ENCODE data around the gene CAMK1. TPM values are rescaled to one million over a fixed set of nuclear protein-coding genes. Genes with fewer than 3 reads are reported as not detected.

The CAMK1 gene
- total and polyA plus RNA-seq, 9 donors, result 12.3 to 22.0 (median 17.4) TPM

- no peaks in the 10 kb centered on the region for H3K27me3 ChIP-seq (ENCODE audit: control insufficient read depth, insufficient read depth, low read length)
- H3K4me1 ChIP-seq (ENCODE audit: control insufficient read depth, insufficient read depth, low read length), result no peaks in the 10 kb centered on the region
- peaks cover 75% of the 10 kb centered on the region for H3K36me3 ChIP-seq (ENCODE audit: control insufficient read depth, insufficient read depth, low read length)
- H3K4me3 ChIP-seq (ENCODE audit: low read length), result no peak overlapping the region
- no CpG with 5 or more reads among the region's 4 CpGs for WGBS (ENCODE audit: insufficient coverage)
- DNase-seq, result no peak
- no peaks in the 10 kb centered on the region for H3K9me3 ChIP-seq (replicated peaks; ENCODE audit: control insufficient read depth, low read depth, low read length)
- H3K27ac ChIP-seq (ENCODE audit: low read length), result no peak overlapping the region
These were observed 15.2 kb upstream of the CAMK1 start for GRCh38 chr3:9784965-9785364.

- 88% methylated on average over 14 of the region's 14 CpGs for WGBS (ENCODE audit: insufficient coverage)
- Histone ChIP-seq H3K4me3 (ENCODE audit: low read length) (no peak overlapping the region), H3K36me3 (ENCODE audit: control insufficient read depth, insufficient read depth, low read length) (peaks cover 70% of the 10 kb centered on the region), H3K27me3 (ENCODE audit: control insufficient read depth, insufficient read depth, low read length) (no peaks in the 10 kb centered on the region), H3K27ac (ENCODE audit: low read length) (no peak overlapping the region), H3K9me3 (replicated peaks; ENCODE audit: control insufficient read depth, low read depth, low read length) (no peaks in the 10 kb centered on the region), H3K4me1 (ENCODE audit: control insufficient read depth, insufficient read depth, low read length) (peaks cover 3% of the 10 kb centered on the region)
- DNase-seq, result no peak
These were observed 14.2 kb upstream of the CAMK1 start for GRCh38 chr3:9783954-9784353.

- H3K36me3 ChIP-seq (ENCODE audit: control insufficient read depth, insufficient read depth, low read length), result peaks cover 64% of the 10 kb centered on the region
- 88% methylated on average over 1 of the region's 3 CpGs for WGBS (ENCODE audit: insufficient coverage)
- peaks cover 10% of the 10 kb centered on the region for H3K4me1 ChIP-seq (ENCODE audit: control insufficient read depth, insufficient read depth, low read length)
- no peak for DNase-seq
- H3K27ac ChIP-seq (ENCODE audit: low read length), result no peak overlapping the region
- no peaks in the 10 kb centered on the region for H3K9me3 ChIP-seq (replicated peaks; ENCODE audit: control insufficient read depth, low read depth, low read length)
- H3K27me3 ChIP-seq (ENCODE audit: control insufficient read depth, insufficient read depth, low read length), result no peaks in the 10 kb centered on the region
- H3K4me3 ChIP-seq (ENCODE audit: low read length), result no peak overlapping the region
These were observed 13.0 kb upstream of the CAMK1 start for GRCh38 chr3:9782770-9783169.

DNA sequence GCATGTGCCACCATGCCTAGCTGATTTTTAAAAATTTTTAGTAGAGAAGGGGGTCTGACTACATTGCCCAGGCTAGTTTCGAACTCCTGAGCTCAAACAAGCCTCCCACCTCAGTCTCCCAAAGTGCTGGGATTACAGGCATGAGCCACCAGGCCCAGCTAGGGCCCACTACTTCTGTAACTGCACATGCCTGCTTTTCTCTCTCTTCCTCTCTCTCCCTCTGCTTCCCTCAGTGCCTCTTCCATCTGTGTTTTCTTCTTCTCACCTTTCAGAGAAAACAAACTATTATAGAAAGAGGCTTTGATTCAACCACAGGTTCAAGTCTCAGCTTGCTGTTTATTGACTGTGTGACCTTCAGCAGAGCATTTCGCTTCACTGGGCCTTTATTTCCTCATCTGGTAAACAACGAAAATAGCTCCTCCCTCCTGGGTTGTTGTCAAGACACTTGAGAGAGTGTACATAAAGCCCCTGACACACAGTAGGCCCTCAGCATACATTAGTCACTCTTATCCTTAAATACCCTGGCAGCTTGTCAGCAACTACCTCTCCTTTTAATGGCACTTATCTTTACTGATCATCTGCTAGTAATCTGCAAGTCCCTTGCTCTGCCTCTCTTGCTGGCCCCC, 12.3 kb upstream of the CAMK1 start:
- peaks cover 58% of the 10 kb centered on the region for H3K36me3 ChIP-seq (ENCODE audit: control insufficient read depth, insufficient read depth, low read length)
- no peak overlapping the region for H3K4me3 ChIP-seq (ENCODE audit: low read length)
- H3K9me3 ChIP-seq (replicated peaks; ENCODE audit: control insufficient read depth, low read depth, low read length), result no peaks in the 10 kb centered on the region
- H3K27ac ChIP-seq (ENCODE audit: low read length), result no peak overlapping the region
- WGBS (ENCODE audit: insufficient coverage), result 85% methylated on average over 2 of the region's 3 CpGs
- no peak for DNase-seq
- H3K4me1 ChIP-seq (ENCODE audit: control insufficient read depth, insufficient read depth, low read length), result peaks cover 12% of the 10 kb centered on the region
- no peaks in the 10 kb centered on the region for H3K27me3 ChIP-seq (ENCODE audit: control insufficient read depth, insufficient read depth, low read length)

GRCh38 chr3:9781551-9781950, 11.8 kb upstream of the CAMK1 start:
- Histone ChIP-seq H3K36me3 (ENCODE audit: control insufficient read depth, insufficient read depth, low read length) (peaks cover 54% of the 10 kb centered on the region), H3K4me1 (ENCODE audit: control insufficient read depth, insufficient read depth, low read length) (peaks cover 12% of the 10 kb centered on the region), H3K4me3 (ENCODE audit: low read length) (no peak overlapping the region), H3K27me3 (ENCODE audit: control insufficient read depth, insufficient read depth, low read length) (no peaks in the 10 kb centered on the region), H3K27ac (ENCODE audit: low read length) (no peak overlapping the region), H3K9me3 (replicated peaks; ENCODE audit: control insufficient read depth, low read depth, low read length) (no peaks in the 10 kb centered on the region)
- no peak for DNase-seq
- WGBS (ENCODE audit: insufficient coverage), result 57% methylated on average over 1 of the region's 1 CpG

GRCh38 chr3:9780910-9781309, 11.2 kb upstream of the CAMK1 start:
- Histone ChIP-seq H3K4me1 (ENCODE audit: control insufficient read depth, insufficient read depth, low read length) (peaks cover 12% of the 10 kb centered on the region), H3K9me3 (replicated peaks; ENCODE audit: control insufficient read depth, low read depth, low read length) (no peaks in the 10 kb centered on the region), H3K36me3 (ENCODE audit: control insufficient read depth, insufficient read depth, low read length) (peaks cover 48% of the 10 kb centered on the region), H3K4me3 (ENCODE audit: low read length) (no peak overlapping the region), H3K27ac (ENCODE audit: low read length) (no peak overlapping the region), H3K27me3 (ENCODE audit: control insufficient read depth, insufficient read depth, low read length) (no peaks in the 10 kb centered on the region)
- no peak for DNase-seq
- WGBS (ENCODE audit: insufficient coverage), result 100% methylated on average over 1 of the region's 4 CpGs

DNA sequence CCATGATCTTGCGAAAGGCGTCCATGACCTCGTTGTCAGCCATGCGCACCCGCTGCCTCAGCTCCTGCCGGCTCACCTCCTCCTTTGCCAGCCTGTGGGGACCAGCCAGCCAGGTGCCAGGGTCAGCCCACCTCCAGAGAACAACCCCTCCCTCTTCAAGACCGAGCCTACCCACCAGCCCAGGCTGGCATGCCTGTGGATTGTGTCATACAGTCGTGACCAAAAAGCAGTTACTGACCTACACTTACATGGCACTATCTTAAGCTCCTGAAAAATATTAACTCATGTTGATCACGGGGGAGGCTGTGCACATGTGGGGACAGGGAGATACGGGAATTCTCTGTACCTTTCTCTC, 10.7 kb upstream of the CAMK1 start:
- 92% methylated on average over 6 of the region's 10 CpGs for WGBS (ENCODE audit: insufficient coverage)
- no peaks in the 10 kb centered on the region for H3K27me3 ChIP-seq (ENCODE audit: control insufficient read depth, insufficient read depth, low read length)
- H3K9me3 ChIP-seq (replicated peaks; ENCODE audit: control insufficient read depth, low read depth, low read length), result no peaks in the 10 kb centered on the region
- no peak overlapping the region for H3K4me3 ChIP-seq (ENCODE audit: low read length)
- peaks cover 44% of the 10 kb centered on the region for H3K36me3 ChIP-seq (ENCODE audit: control insufficient read depth, insufficient read depth, low read length)
- H3K27ac ChIP-seq (ENCODE audit: low read length), result no peak overlapping the region
- DNase-seq, result no peak
- H3K4me1 ChIP-seq (ENCODE audit: control insufficient read depth, insufficient read depth, low read length), result peaks cover 12% of the 10 kb centered on the region

GRCh38 chr3:9779721-9780457, 10.1 kb upstream of the CAMK1 start:
- WGBS (ENCODE audit: insufficient coverage), result 83% methylated on average over 3 of the region's 8 CpGs
- peaks cover 12% of the 10 kb centered on the region for H3K4me1 ChIP-seq (ENCODE audit: control insufficient read depth, insufficient read depth, low read length)
- H3K27ac ChIP-seq (ENCODE audit: low read length), result no peak overlapping the region
- H3K9me3 ChIP-seq (replicated peaks; ENCODE audit: control insufficient read depth, low read depth, low read length), result no peaks in the 10 kb centered on the region
- H3K4me3 ChIP-seq (ENCODE audit: low read length), result no peak overlapping the region
- no peaks in the 10 kb centered on the region for H3K27me3 ChIP-seq (ENCODE audit: control insufficient read depth, insufficient read depth, low read length)
- DNase-seq, result peak; percentile 60
- H3K36me3 ChIP-seq (ENCODE audit: control insufficient read depth, insufficient read depth, low read length), result peaks cover 39% of the 10 kb centered on the region

GRCh38 chr3:9779075-9779593, 9.4 kb upstream of the CAMK1 start:
- peaks cover 33% of the 10 kb centered on the region for H3K36me3 ChIP-seq (ENCODE audit: control insufficient read depth, insufficient read depth, low read length)
- H3K4me3 ChIP-seq (ENCODE audit: low read length), result no peak overlapping the region
- no peak for DNase-seq
- no peaks in the 10 kb centered on the region for H3K27me3 ChIP-seq (ENCODE audit: control insufficient read depth, insufficient read depth, low read length)
- WGBS (ENCODE audit: insufficient coverage), result 92% methylated on average over 2 of the region's 6 CpGs
- peaks cover 12% of the 10 kb centered on the region for H3K4me1 ChIP-seq (ENCODE audit: control insufficient read depth, insufficient read depth, low read length)
- H3K27ac ChIP-seq (ENCODE audit: low read length), result no peak overlapping the region
- H3K9me3 ChIP-seq (replicated peaks; ENCODE audit: control insufficient read depth, low read depth, low read length), result no peaks in the 10 kb centered on the region

DNA sequence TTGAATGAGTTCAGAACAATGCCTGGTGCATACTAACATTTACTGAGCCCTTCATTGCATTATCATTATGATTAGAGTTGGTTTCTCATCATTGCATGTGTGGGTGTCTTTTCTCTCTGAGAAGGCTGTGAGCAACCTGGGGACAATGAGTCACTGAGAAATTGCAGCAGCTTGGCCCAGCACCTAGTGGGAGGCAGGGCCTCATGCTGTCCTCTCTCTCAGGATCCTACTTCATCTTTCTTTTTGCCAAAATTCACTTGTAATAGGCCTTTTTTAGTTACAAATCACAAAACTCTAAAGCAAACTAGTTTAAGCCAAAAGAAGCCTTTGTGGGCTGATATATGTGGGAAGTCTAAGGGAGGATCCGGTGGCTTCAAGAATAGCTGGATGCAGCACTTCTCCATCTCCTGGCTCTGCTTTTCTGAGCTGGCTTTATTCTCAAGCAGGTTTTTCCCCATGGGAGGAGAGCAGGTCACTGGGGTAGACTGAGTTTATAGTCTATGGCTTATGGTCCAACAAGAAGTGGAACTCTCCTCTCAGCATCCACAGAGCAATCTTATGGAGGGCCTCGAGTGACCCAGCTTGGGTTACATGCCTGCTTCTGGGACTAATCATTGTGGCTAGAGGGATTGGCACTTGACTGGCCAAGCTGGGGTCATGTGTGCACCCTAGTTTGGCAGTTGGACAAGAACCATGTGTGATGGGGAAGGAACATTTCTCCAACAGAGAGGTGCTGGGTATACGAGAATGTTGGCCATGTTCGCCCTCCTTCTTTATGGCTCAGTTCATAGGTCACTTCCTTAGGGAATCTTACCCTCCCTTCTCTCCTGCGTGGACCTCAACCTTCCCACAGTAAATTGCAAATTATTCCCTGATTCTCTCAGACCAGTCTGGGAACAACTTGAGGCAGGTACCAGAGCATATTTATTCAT, 8.7 kb upstream of the CAMK1 start:
- 60% methylated on average over 3 of the region's 5 CpGs for WGBS (ENCODE audit: insufficient coverage)
- H3K27me3 ChIP-seq (ENCODE audit: control insufficient read depth, insufficient read depth, low read length), result no peaks in the 10 kb centered on the region
- peaks cover 12% of the 10 kb centered on the region for H3K4me1 ChIP-seq (ENCODE audit: control insufficient read depth, insufficient read depth, low read length)
- DNase-seq, result peak; percentile 66
- no peaks in the 10 kb centered on the region for H3K9me3 ChIP-seq (replicated peaks; ENCODE audit: control insufficient read depth, low read depth, low read length)
- no peak overlapping the region for H3K4me3 ChIP-seq (ENCODE audit: low read length)
- peaks cover 26% of the 10 kb centered on the region for H3K36me3 ChIP-seq (ENCODE audit: control insufficient read depth, insufficient read depth, low read length)
- peak overlapping the region; percentile 7 for H3K27ac ChIP-seq (ENCODE audit: low read length)

All from muscle of leg (tissue), 11 donors.